Astrocyte (in vitro differentiated cells and primary cell): ENCODE data around the gene TP73.

Source experiments
- CTCF ChIP-seq: IDR thresholded peaks from 2 replicates; pipeline ENCODE4 v1.5.1; 2011; ENCODE audit warnings: low read depth, mild to moderate bottlenecking, inconsistent platforms, low read length, moderate library complexity; ENCODE audit not compliant: insufficient read depth
- EZH2 ChIP-seq: IDR thresholded peaks from 2 replicates; pipeline ENCODE4 v1.6.1; 2012; ENCODE audit warnings: mild to moderate bottlenecking, low read length, inconsistent platforms; ENCODE audit not compliant: insufficient read depth

GRCh38 chr1:3685222-3685621 lies 32.9 kb downstream of the TP73 start:
- no peak for TF ChIP-seq CTCF
- no peak for TF ChIP-seq EZH2
